Activated B cell treated with CpG ODN at 0.5 μM for 24 hours (primary cell): ENCODE results near the gene DAND5. TPM values are rescaled to one million over a fixed set of nuclear protein-coding genes. Genes with fewer than 3 reads are reported as not detected.

Source experiments
- ATAC-seq: fragments of 200-7000 bp; cut with Tn5 transposase; one replicate; pipeline ENCODE4 v1.10.0; 2021; ENCODE audit warnings: low read depth, mild to moderate bottlenecking, moderate library complexity
- CTCF ChIA-PET: fragments of 350-600 bp; sonication (Branson Sonifier 250); formaldehyde crosslinking; loops from one replicate; lab custom pipeline; 2021; ENCODE audit warnings: antibody characterized with exemption; lab: Charles Lee
- POLR2A ChIA-PET: fragments of 350-600 bp; sonication (Branson Sonifier 250); formaldehyde crosslinking; loops from one replicate; lab custom pipeline; 2021; ENCODE audit warnings: antibody characterized with exemption; lab: Charles Lee
- DNase-seq: peaks from one replicate; pipeline ENCODE4 v3.0.0; 2022
- H3K27ac Mint-ChIP-seq: one replicate; pipeline ENCODE4 v1.8.0; 2020; ENCODE audit warnings: mixed read lengths
- H3K27me3 Mint-ChIP-seq: one replicate; pipeline ENCODE4 v1.8.0; 2021; ENCODE audit warnings: mixed read lengths
- H3K36me3 Mint-ChIP-seq: one replicate; pipeline ENCODE4 v1.8.0; 2021; ENCODE audit warnings: low read depth, mixed read lengths
- H3K4me1 Mint-ChIP-seq: one replicate; pipeline ENCODE4 v1.8.0; 2021; ENCODE audit warnings: mixed read lengths
- H3K4me3 Mint-ChIP-seq: one replicate; pipeline ENCODE4 v1.8.0; 2020; ENCODE audit warnings: mild to moderate bottlenecking, mixed read lengths
- H3K9me3 Mint-ChIP-seq: one replicate; pipeline ENCODE4 v1.8.0; 2020; ENCODE audit warnings: mixed read lengths
- intact Hi-C: fragments of 100-400 bp; cut with micrococcal nuclease; formaldehyde crosslinking; loops from one replicate; pipeline ENCODE4 v1.15.1; 2024
- total RNA-seq: library from RNA; stranded (reverse); gene quantifications from 2 replicates; pipeline ENCODE4 v1.2.3, GENCODE V29; 2022
- TF ChIP-seq, protein P1 (sequence below): fragments of 200-600 bp; IDR thresholded peaks from one replicate; pipeline ENCODE4 v1.8.0; 2022; ENCODE audit warnings: antibody characterized with exemption, mild to moderate bottlenecking

DAND5 gene
- total RNA-seq, 1 donor from 2014 or later, result not detected

DNA sequence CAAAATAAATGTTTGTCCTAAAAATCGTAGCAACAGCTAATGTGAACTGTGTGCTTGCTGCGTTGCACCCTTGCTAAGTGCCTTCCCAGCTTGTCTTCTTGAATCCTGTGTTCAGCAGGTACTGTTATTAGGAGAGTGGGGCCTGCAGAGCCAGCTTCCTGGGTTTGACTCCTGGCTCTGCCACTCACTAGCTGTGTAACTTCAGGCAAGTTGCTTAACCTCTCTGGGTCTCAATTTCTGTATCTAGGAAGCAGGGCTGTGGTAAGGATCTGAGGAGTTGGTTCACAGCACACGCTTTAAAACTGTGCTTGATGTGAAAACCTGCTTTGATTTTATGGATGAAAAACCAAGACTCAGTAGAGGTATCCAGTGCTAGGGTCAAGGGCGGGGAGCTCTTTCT is 35.9 kb downstream of the DAND5 start:
- no peak for ATAC-seq
- Mint-ChIP-seq H3K27me3 (peaks cover 20% of the 10 kb centered on the region), H3K4me3 (no peak overlapping the region), H3K27ac (no peak overlapping the region), H3K4me1 (no peaks in the 10 kb centered on the region), H3K36me3 (no peaks in the 10 kb centered on the region), H3K9me3 (no peaks in the 10 kb centered on the region)
- intact Hi-C loops, result no loop called here
- ChIA-PET CTCF (no interaction called here), POLR2A (interaction anchor here (0.7 kb wide), 1 partner anchor 19 kb away, joined by 4 read pairs; no protein-coding TSS in a partner anchor)
- TF ChIP-seq, protein P1, sequence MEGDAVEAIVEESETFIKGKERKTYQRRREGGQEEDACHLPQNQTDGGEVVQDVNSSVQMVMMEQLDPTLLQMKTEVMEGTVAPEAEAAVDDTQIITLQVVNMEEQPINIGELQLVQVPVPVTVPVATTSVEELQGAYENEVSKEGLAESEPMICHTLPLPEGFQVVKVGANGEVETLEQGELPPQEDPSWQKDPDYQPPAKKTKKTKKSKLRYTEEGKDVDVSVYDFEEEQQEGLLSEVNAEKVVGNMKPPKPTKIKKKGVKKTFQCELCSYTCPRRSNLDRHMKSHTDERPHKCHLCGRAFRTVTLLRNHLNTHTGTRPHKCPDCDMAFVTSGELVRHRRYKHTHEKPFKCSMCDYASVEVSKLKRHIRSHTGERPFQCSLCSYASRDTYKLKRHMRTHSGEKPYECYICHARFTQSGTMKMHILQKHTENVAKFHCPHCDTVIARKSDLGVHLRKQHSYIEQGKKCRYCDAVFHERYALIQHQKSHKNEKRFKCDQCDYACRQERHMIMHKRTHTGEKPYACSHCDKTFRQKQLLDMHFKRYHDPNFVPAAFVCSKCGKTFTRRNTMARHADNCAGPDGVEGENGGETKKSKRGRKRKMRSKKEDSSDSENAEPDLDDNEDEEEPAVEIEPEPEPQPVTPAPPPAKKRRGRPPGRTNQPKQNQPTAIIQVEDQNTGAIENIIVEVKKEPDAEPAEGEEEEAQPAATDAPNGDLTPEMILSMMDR, result no peak
- no peak for DNase-seq

DNA sequence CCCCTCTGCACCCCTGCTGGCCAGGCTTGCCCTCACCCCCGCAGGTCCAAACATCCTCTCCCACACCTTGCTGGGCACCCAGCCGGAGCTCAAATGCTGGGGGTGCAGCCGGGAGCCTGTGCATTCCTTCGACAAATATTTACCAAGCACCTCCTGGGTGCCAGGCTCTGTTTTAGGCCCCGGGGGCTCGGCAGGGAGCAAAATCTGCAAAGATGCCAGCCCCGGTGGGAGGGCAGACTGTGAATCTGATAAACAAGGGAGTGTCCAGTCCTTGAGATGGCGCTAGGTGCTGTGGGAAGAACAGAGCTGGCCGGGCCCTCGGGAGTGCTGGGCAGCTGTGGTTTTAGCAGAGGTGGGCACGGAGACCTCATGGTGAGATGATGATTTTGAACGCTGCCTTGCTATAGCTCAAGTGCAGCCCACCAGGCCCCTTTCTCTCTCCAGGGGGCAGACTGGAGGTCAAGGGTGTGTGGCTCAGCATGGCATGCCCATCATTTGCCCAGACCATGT is 36.5 kb downstream of the DAND5 start:
- ATAC-seq, result no peak
- H3K4me3 Mint-ChIP-seq, result no peak overlapping the region
- no peaks in the 10 kb centered on the region for H3K9me3 Mint-ChIP-seq
- H3K4me1 Mint-ChIP-seq, result no peaks in the 10 kb centered on the region
- POLR2A ChIA-PET, result no interaction called here
- no peaks in the 10 kb centered on the region for H3K36me3 Mint-ChIP-seq
- CTCF ChIA-PET, result no interaction called here
- no peak for DNase-seq
- H3K27me3 Mint-ChIP-seq, result peaks cover 25% of the 10 kb centered on the region
- intact Hi-C loops, result no loop called here
- H3K27ac Mint-ChIP-seq, result no peak overlapping the region
- TF ChIP-seq, protein P1, result no peak

DNA sequence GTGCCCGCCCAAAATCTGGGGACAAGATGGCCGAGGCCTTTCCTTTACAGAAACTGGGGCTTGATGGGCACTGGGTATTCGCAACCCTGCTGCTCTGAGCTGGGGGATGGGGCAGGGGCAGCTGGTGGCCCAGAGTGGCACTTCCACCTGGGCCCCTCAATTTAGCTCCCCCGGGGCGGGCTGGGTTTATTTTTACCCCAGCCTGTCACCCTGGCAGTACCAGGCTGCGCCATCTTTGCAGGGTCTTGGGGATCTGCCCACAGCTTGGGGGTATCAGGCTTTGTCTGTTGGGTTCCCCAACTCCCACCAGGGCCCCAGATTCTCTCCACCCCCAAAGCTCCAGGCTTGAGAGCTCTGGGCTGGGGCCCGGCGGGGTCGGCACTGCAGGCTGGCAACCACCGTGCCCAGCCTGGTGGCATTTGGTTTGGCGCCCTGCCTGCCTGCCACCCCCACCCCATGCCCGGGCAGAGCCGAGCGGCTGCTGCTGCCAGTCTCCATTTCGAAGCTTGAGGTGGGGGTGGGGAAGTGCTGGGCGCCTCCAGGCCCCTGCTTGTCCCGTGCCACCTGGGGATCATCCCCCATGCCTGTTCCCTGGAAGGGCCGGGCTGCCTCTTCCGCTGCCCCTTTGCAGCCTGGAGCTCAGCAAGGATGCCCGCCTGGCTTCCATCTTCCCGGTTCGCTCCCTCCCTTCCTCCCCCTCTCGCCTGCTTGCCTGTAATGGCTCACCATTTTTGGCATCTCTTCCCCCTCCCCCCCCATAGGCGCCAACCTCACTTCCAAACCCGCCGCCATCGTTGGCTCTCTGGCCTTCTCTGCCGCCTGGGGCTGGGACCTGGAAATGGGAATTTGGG is 37.3 kb downstream of the DAND5 start:
- intact Hi-C loops, result no loop called here

DNA sequence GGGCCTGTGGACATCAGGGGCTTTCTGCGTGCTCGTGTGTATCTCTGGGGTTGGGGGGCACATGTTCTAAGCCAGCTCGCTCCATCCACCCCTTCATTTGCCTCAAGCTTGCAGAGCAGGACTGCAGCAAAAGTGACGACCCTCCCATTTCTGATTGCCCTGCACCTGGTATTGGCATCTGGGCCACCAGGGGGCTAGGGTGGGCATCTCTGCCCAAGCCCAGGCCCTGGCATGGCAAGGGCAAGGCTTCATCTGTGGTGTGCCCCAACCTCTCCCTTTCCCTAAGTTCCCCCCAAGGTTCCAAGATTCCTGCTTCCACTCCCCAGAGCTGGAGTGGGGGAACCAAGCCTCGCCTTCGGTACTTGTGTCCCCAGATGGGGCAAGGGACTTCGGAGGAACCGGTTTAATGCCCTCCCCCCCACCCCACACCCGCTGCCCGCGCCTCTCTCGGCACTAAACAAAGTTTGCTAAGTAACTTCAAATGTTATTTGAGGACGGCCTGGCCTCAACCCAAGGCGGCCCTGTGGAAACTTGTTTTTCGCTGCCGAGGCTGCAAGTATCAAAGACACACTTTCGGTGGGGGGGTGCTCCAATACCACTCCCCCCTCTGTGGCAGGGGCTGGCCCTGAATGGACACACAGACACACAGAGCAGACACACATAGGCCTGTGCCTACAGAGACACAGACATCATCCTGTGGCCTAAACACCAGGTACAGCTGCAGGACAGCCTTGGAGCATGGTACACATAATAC is 38.1 kb downstream of the DAND5 start:
- POLR2A ChIA-PET, result interaction anchor here (1.1 kb wide), 1 partner anchor 92 kb away, joined by 3 read pairs; no protein-coding TSS in a partner anchor
- Mint-ChIP-seq H3K27ac (no peak overlapping the region), H3K9me3 (no peaks in the 10 kb centered on the region), H3K36me3 (no peaks in the 10 kb centered on the region), H3K27me3 (peaks cover 32% of the 10 kb centered on the region), H3K4me1 (peaks cover 5% of the 10 kb centered on the region), H3K4me3 (no peak overlapping the region)
- no peak for DNase-seq
- CTCF ChIA-PET, result no interaction called here
- TF ChIP-seq, protein P1, result no peak
- intact Hi-C loops, result no loop called here
- ATAC-seq, result no peak

More for the DNA sequence above, 37.3 kb downstream of the DAND5 start:
- no peaks in the 10 kb centered on the region for H3K9me3 Mint-ChIP-seq
- POLR2A ChIA-PET, result interaction anchor here (0.6 kb wide), 1 partner anchor 53 kb away, joined by 6 read pairs; no protein-coding TSS in a partner anchor
- TF ChIP-seq, protein P1, result no peak
- peaks cover 2% of the 10 kb centered on the region for H3K4me1 Mint-ChIP-seq
- ATAC-seq (no peak), DNase-seq (no peak)
- CTCF ChIA-PET, result no interaction called here
- H3K36me3 Mint-ChIP-seq, result no peaks in the 10 kb centered on the region
- H3K27ac Mint-ChIP-seq, result no peak overlapping the region
- no peak overlapping the region for H3K4me3 Mint-ChIP-seq
- H3K27me3 Mint-ChIP-seq, result peaks cover 30% of the 10 kb centered on the region
